SK-N-SH treated with all-trans-retinoic acid at 6 μM for 48 hours (cell line): ENCODE measurements around the gene MUC12.
"Not testable (repeated sequence)": the region's sequence is repeated elsewhere in the genome, so short reads cannot be mapped to it uniquely, and the experiment has no call there.

Source experiments
- ATAC-seq: fragments of 200-7000 bp; cut with Tn5 transposase; 3 replicates; pipeline ENCODE4 v1.9.1; 2020; ENCODE audit warnings: mild to moderate bottlenecking, moderate library complexity
- ARNTL ChIP-seq: fragments of 450-650 bp; formaldehyde crosslinking; IDR thresholded peaks from 2 replicates; pipeline ENCODE4 v1.5.0; 2020; ENCODE audit warnings: low read depth, mild to moderate bottlenecking, moderate library complexity, borderline replicate concordance
- BACH2 ChIP-seq: fragments of 250-450 bp; sonication (Bioruptor Pico); IDR thresholded peaks from 2 replicates; pipeline ENCODE4 v1.9.0; 2021; ENCODE audit warnings: mild to moderate bottlenecking, borderline replicate concordance
- CSDC2 ChIP-seq: fragments of 250-450 bp; sonication (Bioruptor Pico); IDR thresholded peaks from 2 replicates; pipeline ENCODE4 v1.5.0; 2020; ENCODE audit warnings: mild to moderate bottlenecking, moderate library complexity
- ESRRG ChIP-seq: fragments of 250-450 bp; sonication (Bioruptor Pico); IDR thresholded peaks from 2 replicates; pipeline ENCODE4 v1.6.1; 2021; ENCODE audit warnings: mild to moderate bottlenecking
- GLIS3 ChIP-seq: fragments of 250-450 bp; sonication (Bioruptor Pico); IDR thresholded peaks from 2 replicates; pipeline ENCODE4 v1.5.0; 2020; ENCODE audit warnings: mild to moderate bottlenecking, moderate library complexity
- ISL1 ChIP-seq: fragments of 250-450 bp; sonication (Bioruptor Pico); IDR thresholded peaks from 2 replicates; pipeline ENCODE4 v2.1.2; 2022; ENCODE audit warnings: mild to moderate bottlenecking, moderate library complexity
- PATZ1 ChIP-seq: fragments of 250-450 bp; sonication (Bioruptor Pico); IDR thresholded peaks from 2 replicates; pipeline ENCODE4 v1.8.0; 2020; ENCODE audit warnings: mild to moderate bottlenecking, moderate library complexity, borderline replicate concordance
- POU6F1 ChIP-seq: fragments of 250-450 bp; sonication (Bioruptor Pico); IDR thresholded peaks from 2 replicates; pipeline ENCODE4 v1.8.0; 2021; ENCODE audit warnings: low read depth, mild to moderate bottlenecking, moderate library complexity, borderline replicate concordance
- PPARA ChIP-seq: fragments of 250-450 bp; sonication (Bioruptor Pico); IDR thresholded peaks from 2 replicates; pipeline ENCODE4 v1.5.0; 2020; ENCODE audit warnings: mild to moderate bottlenecking, borderline replicate concordance
- RARB ChIP-seq: fragments of 250-450 bp; sonication (Bioruptor Pico); IDR thresholded peaks from 2 replicates; pipeline ENCODE4 v1.8.0; 2021; ENCODE audit warnings: mild to moderate bottlenecking, moderate library complexity
- SNAI2 ChIP-seq: fragments of 250-450 bp; sonication (Bioruptor Pico); IDR thresholded peaks from 2 replicates; pipeline ENCODE4 v1.5.0; 2020; ENCODE audit warnings: mild to moderate bottlenecking, moderate library complexity
- TCF4 ChIP-seq: fragments of 250-450 bp; sonication (Bioruptor Pico); IDR thresholded peaks from 2 replicates; pipeline ENCODE4 v1.8.0; 2021; ENCODE audit warnings: mild to moderate bottlenecking, moderate library complexity, borderline replicate concordance
- TOX ChIP-seq: fragments of 250-450 bp; sonication (Bioruptor Pico); IDR thresholded peaks from 2 replicates; pipeline ENCODE4 v1.8.0; 2021; ENCODE audit warnings: mild to moderate bottlenecking, moderate library complexity, borderline replicate concordance
- TSHZ2 ChIP-seq: fragments of 250-450 bp; sonication (Bioruptor Pico); IDR thresholded peaks from 2 replicates; pipeline ENCODE4 v1.5.0; 2020; ENCODE audit warnings: mild to moderate bottlenecking, moderate library complexity
- ZC3H10 ChIP-seq: fragments of 250-450 bp; sonication (Bioruptor Pico); IDR thresholded peaks from 2 replicates; pipeline ENCODE4 v1.5.1; 2021; ENCODE audit warnings: mild to moderate bottlenecking, moderate library complexity
- ZFP3 ChIP-seq: fragments of 250-450 bp; sonication (Bioruptor Pico); IDR thresholded peaks from 2 replicates; pipeline ENCODE4 v1.5.0; 2020; ENCODE audit warnings: mild to moderate bottlenecking, moderate library complexity
- ZFP30 ChIP-seq: fragments of 450-650 bp; formaldehyde crosslinking; IDR thresholded peaks from 2 replicates; pipeline ENCODE4 v1.5.0; 2022; ENCODE audit warnings: mild to moderate bottlenecking, moderate library complexity
- ZNF565 ChIP-seq: fragments of 450-650 bp; formaldehyde crosslinking; conservative IDR thresholded peaks from 2 replicates; pipeline ENCODE4 v1.5.0; 2020; ENCODE audit warnings: low read depth, mild to moderate bottlenecking, moderate library complexity
- ZNF70 ChIP-seq: fragments of 450-650 bp; formaldehyde crosslinking; IDR thresholded peaks from 2 replicates; pipeline ENCODE4 v1.5.0; 2020; ENCODE audit warnings: mild to moderate bottlenecking, moderate library complexity
- ZNF8 ChIP-seq: fragments of 450-650 bp; formaldehyde crosslinking; IDR thresholded peaks from 2 replicates; pipeline ENCODE4 v1.5.0; 2020; ENCODE audit warnings: mild to moderate bottlenecking, moderate library complexity

Gene MUC12

GRCh38 chr7:101023839-101024238 lies 54.5 kb downstream of the MUC12 start:
- no peak for ATAC-seq
- TF ChIP-seq TOX (CRISPR knock-in tag) (no peak), CSDC2 (no peak), ZFP30 (CRISPR knock-in tag) (no peak), ZNF70 (no peak), ESRRG (no peak), TCF4 (CRISPR knock-in tag) (no peak), TSHZ2 (CRISPR knock-in tag) (no peak), PATZ1 (CRISPR knock-in tag) (no peak), BACH2 (no peak), RARB (CRISPR knock-in tag) (no peak), ZC3H10 (CRISPR knock-in tag) (no peak), ZNF8 (CRISPR knock-in tag) (no peak), ZNF565 (CRISPR knock-in tag) (no peak), PPARA (no peak), ARNTL (no peak), POU6F1 (CRISPR knock-in tag) (no peak), ZFP3 (CRISPR knock-in tag) (no peak)

GRCh38 chr7:101031082-101031481 lies 61.7 kb downstream of the MUC12 start:
- TF ChIP-seq ZFP30 (CRISPR knock-in tag) (no peak), GLIS3 (CRISPR knock-in tag) (no peak), ESRRG (no peak), TCF4 (CRISPR knock-in tag) (no peak), PATZ1 (CRISPR knock-in tag) (no peak), TOX (CRISPR knock-in tag) (no peak), SNAI2 (CRISPR knock-in tag) (no peak), RARB (CRISPR knock-in tag) (no peak), PPARA (no peak), ISL1 (CRISPR knock-in tag) (no peak), ZNF70 (no peak), ARNTL (no peak), ZNF8 (CRISPR knock-in tag) (no peak), ZNF565 (CRISPR knock-in tag) (no peak), POU6F1 (CRISPR knock-in tag) (no peak)
- TF ChIP-seq, all 23 proteins: peak for 0
- ATAC-seq: no peak; the same call in 2 of the 3 replicates

- no peak for TF ChIP-seq ZNF70
- no peak for TF ChIP-seq GLIS3 (CRISPR knock-in tag)
- TF ChIP-seq PATZ1 (CRISPR knock-in tag): no peak
- TF ChIP-seq PPARA: no peak
- TF ChIP-seq ZFP30 (CRISPR knock-in tag): no peak
- no peak for TF ChIP-seq BACH2
- TF ChIP-seq ARNTL: no peak
- no peak for TF ChIP-seq SNAI2 (CRISPR knock-in tag)
- ATAC-seq: no peak
Measured at GRCh38 chr7:101035941-101036340, 66.6 kb downstream of the MUC12 start.

- ATAC-seq: not testable (repeated sequence)
Measured at GRCh38 chr7:101041283-101041682, 71.9 kb downstream of the MUC12 start.
